HG03066 (cell line): Measurements from ENCODE around the gene PEAR1.
"Not testable (repeated sequence)": the region's sequence is repeated elsewhere in the genome, so short reads cannot be mapped to it uniquely, and the experiment has no call there.

Source experiments
- ATAC-seq: cut with Tn5 transposase; IDR thresholded peaks from one replicate; pipeline ENCODE4 v1.9.1; 2021; ENCODE audit warnings: low read depth; ENCODE audit not compliant: unreplicated experiment

Gene PEAR1

DNA sequence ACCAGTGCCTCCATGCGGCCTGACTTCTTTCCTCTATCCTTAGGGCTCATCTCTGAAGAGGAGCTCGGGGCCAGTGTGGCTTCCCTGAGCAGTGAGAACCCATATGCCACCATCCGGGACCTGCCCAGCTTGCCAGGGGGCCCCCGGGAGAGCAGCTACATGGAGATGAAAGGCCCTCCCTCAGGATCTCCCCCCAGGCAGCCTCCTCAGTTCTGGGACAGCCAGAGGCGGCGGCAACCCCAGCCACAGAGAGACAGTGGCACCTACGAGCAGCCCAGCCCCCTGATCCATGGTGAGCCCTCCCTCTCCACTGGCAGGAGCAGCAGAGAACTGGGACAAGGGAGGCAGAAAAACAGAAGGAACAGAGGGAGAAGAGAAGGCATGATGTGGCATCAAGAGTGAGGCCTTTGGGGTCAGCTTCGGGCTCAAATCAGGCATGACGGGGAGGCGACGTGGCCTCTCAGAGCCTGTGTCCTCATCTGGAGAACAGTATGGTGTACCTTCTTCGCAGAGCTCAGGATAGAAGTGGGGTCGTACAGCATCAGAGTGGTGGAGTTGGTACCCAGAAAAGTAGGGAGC lies 20.4 kb downstream of the PEAR1 start:
- no peak for ATAC-seq

GRCh38 chr1:156914440-156914856 lies 20.9 kb downstream of the PEAR1 start:
- no peak for ATAC-seq

DNA sequence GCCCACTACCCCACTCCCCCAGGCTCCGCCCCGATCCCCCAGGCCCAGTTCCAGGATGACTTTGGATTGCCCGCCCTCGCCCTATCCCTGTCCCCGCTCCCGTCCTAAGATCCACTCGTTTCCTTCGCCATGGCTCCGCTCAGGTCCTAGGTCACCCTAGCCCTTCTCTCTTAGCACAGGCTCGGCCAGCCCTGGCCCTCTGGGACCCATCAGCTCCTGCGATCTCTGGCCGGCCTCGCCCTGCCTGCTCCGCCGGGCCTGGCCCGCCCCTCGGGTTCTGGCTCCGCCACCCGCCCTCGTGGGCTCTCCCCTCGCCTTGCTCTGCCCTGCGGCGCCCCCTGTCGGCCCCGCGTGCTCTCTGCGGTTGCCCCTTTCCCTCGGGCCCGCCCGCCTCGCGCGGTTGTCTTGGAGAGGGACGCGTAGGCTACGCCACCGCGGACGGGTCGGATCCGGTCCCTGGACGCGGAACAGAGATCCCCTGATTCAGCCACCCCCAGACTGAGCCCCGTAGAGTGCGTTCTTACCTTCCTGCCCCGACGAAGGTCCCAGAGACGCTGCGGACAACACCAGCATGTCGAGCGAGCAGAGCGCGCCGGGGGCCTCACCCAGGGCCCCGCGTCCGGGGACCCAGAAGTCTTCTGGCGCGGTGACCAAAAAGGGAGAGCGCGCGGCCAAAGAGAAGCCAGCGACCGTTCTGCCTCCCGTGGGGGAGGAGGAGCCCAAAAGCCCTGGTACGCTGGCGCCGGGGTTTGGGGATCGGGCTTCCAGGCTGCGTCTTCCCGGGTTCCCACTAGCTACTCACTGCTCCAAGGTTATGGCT lies 26.9 kb downstream of the PEAR1 start, which contains the start of gene LRRC71:
Gene LRRC71 (plus strand): TSS at position 400 of the 820 bp plus-strand sequence. CDS start 172 bp downstream, at position 572.
- no peak for ATAC-seq

DNA sequence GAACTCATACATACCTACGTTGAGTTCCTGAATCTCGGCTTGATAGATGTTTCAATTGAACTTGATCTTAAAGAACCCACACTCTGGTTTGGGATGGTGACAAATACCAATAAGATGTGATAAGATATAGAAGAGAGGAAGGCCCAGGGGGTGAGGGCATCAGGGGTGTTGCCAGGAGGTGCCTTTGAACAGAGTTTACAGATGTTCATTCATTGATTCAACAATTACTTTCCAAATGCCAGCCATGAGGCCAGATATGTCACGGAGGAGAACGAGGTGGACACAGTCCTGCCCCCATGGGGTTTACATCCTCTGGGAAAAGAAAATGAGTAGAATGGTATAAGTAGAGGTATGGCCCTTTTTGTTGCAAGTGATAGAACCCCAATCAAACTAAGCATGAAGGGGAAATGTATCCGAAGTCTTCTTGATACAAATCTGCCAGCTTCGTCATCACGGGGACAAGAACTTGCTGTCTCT lies 27.6 kb downstream of the PEAR1 start:
- ATAC-seq = no peak

DNA sequence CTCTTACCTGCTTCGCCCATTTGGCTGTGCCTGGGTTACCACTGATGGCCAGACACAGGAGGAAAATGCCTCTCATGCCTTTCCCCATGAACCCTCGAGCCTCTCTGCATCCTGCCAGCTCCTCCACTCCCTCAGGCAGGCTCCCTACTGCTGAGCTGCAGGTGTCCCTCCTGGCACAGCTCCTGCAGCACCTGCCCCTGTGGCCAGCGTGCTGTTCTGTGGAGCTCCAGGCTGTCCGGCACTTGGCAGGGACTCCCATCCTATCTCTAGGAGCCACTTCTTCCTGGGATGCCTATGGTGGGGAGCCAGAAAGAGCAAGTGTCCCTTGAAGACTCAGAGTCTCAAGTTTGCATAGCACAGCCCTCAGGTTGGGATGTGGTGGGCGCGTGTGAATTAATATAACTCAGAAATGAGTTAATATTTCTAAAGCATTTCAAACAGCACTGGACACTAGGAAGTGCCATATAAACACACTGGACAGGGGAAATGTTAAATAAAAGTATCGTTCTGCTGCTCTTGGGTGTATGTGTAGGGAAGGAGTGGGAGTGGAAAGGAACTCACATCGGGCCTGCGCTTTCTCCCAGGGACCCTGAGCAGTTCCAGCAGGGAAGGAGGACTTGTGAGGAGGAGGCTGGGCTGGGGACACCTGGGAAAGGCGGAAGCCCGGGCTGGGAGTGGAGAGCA lies 29.6 kb downstream of the PEAR1 start:
- no peak for ATAC-seq

DNA sequence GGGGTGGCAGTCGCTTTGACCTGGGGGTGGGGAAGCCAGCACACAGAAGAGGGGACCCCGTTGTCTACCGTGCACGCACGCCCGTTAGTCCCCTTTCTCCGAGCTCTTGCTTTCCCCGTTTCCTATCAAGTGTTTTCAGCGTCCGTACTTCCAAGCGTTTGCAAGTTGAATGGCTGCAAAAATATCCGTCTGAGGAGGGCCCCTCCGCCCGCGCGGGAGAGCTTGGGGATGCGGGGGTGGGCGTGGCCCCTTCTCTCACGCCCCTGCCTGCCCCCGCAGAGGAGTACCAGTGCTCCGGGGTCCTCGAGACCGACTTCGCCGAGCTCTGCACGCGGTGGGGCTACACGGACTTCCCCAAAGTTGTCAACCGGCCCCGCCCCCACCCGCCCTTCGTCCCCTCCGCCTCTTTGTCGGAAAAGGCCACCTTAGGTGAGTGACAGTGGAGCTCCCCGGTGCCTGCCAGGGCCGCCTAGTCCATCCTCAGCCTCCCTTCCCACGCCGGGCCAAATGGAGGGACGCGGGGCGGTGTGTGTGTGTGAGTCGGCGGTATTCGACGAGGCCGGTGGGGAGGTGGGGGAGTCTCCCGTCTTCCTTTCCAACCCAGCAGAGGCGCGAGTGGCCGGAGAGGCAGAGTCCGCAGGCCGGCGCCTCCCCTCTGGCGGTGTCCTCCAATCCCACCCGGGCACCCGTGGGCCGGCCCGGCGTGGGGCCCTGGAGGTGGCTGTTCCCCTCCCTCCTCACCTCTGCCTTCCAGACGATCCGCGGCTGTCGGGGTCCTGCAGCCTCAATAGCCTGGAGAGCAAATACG lies 30.4 kb downstream of the PEAR1 start:
- ATAC-seq = no peak

DNA sequence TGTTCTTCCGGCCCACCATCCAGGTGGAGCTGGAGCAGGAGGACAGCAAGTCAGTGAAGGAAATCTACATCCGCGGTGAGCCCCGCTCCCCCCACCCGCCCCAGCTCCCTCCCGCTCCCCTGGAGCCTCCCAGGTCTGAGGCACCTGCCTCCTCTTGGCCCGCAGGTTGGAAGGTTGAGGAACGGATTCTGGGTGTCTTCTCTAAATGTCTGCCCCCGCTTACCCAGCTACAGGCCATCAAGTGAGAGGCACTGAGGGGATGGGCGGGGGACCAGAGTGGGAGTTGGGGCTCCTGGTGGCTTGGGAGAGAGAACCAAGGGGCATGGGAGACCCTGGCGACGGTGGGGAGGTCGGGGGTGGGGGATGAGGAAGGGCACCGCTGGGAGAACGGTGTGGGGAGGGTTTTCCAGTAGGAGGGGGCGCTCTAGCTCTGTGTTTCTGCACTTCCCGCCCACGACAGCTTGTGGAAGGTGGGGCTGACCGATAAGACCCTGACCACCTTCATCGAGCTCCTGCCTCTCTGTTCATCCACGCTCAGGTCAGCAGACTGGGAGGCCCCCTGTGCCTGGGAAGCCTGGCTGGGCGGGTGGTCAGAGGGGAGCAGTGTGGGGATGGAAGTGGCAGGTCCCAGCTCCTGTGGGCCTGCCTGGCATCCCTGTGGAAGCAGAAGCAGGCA lies 31.1 kb downstream of the PEAR1 start:
- no peak for ATAC-seq

DNA sequence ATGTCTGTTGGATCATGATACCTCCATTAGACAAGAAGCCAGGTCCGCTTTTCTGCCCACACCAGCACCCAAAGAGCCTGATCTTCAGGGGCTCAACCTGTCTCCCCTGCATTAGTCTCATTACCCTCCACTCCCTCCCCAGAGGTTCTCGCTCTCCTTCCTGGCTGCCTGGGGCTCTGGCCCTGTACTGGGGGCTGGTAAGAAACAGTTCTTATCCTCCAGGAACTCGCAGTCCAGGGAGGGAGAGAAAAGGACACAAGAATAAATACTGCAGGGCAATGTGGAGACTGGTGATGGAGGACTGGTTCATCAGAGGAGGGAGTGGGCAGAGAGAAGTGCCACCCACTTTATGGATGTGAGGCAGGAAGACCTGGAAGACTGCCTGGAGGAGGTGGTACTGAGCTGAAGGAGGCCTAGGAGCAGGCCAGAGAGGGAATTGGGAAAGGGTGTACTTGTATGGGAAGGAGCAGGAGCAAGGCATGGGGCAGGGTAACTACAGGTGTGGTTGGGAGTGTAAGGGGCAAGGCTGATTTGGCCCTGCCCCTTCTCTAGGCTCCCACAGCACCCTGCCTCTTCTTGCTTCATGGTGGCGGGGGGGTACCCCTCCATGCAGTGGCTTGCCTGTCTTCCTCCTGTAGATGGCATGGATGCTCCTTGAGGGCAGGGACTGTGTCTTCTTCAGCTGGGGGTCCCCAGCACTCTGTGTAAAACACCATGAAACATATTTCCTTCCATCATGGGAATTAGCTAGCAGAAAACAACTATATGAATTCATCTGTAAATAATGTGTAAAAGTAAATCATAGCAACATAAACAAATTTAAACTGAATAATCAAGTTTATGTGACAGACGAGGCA lies 31.9 kb downstream of the PEAR1 start:
- no peak for ATAC-seq

DNA sequence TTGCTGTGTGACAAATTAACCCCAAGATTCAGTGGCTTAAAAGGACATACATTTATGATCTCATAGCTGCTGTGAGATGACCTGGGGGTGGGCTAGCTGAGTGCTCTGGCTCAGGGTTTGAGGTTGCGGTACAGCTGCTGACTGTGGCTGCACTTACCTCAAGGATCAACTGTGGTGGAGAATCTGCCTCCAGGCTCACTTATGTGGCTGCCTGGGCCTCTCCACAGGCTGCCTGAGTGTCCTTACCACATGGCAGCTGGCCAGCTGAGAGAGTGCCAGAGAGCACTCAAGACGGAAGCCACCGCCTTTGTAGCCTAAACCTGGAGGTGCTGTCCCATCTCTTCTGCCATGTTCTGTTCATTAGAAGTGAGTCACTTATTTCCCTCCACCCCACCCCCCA lies 32.7 kb downstream of the PEAR1 start:
- no peak for ATAC-seq

- not testable (repeated sequence) for ATAC-seq
Observed at GRCh38 chr1:156926695-156927094, 33.2 kb downstream of the PEAR1 start.

DNA sequence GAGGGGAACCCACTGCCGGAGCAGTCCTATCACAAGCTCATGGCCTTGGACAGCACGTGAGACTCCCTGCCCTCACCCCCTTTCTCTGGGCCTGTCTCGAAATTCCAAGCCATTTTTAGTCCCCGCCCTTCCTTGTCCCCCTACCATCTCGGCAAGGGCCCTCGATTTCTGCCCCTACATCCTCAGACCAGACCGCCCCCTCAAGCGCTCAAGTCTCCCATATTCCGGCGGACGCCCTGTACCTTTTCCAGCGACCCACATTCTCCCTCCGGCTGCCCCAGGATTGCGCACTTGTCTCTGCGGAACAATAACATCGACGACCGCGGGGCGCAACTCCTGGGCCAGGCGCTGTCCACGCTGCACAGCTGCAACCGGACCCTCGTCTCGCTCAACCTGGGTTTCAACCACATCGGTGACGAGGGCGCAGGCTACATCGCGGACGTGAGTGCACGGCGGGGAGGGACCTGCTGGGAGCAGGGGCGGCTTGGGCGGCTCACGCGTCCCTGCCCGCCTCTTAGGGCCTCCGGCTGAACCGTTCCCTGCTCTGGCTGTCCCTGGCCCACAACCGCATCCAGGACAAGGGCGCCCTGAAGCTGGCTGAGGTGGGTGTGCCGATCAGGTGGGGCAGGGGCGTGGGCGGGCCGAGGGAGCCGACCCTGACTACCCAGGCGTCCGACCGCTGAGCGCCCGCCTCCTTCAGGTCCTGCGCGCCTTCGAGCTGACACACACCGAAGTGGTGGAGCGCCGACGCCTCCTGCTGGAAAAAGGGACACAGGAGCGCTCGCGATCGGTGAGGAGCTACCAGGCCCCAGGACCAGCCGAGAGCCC lies 33.9 kb downstream of the PEAR1 start:
- no peak for ATAC-seq

GRCh38 chr1:156928043-156928602 lies 34.6 kb downstream of the PEAR1 start:
- no peak for ATAC-seq

DNA sequence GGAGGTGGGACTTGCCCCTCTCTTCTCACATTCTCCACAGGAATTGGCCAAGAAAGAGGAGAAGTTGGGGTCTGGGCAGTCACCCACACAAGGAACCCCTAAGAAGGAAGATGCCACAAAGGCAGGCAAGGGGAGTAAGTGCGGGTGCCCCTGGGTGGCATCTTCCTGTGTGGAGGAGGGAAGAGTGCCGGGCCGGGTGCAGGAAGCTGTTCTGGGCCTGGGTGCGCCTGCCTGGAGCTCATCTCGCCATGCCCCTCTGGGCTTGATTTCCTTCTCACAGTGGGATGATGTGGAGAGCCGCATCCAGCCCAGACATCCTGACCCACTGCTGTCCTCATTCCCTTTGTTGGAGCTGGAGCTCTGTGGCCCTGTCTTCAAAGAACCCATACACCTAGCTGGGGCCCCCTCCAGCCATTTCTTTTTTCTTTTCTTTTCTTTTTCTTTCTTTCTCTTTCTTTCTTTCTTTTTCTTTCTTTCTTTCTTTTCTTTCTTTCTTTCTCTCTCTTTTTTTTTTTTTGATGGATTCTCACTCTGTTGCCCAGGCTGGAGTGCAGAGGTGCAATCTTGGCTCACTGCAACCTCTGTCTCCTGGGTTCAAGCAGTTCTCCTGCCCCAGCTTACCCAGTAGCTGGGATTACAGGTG lies 36.2 kb downstream of the PEAR1 start:
- ATAC-seq = no peak

DNA sequence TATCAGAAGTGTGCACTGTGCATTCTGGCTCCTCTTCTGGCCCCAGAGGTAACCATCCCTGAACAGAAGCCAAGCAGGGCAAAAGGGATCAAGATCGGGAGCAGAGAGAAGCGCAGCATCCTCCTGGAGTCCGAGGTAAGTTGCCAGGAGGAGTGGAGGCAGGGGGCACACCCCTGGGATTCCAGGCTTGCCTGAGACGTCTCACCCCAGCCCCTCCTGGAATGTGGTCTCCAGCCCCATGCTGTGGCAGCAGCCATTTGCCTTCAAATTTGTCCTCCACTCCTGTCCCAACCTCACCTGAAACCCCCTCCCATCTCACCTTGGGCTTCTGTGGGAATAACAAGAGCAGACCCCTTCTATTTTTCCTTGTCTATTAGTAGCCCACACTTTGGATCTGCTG lies 37.0 kb downstream of the PEAR1 start:
- no peak for ATAC-seq

DNA sequence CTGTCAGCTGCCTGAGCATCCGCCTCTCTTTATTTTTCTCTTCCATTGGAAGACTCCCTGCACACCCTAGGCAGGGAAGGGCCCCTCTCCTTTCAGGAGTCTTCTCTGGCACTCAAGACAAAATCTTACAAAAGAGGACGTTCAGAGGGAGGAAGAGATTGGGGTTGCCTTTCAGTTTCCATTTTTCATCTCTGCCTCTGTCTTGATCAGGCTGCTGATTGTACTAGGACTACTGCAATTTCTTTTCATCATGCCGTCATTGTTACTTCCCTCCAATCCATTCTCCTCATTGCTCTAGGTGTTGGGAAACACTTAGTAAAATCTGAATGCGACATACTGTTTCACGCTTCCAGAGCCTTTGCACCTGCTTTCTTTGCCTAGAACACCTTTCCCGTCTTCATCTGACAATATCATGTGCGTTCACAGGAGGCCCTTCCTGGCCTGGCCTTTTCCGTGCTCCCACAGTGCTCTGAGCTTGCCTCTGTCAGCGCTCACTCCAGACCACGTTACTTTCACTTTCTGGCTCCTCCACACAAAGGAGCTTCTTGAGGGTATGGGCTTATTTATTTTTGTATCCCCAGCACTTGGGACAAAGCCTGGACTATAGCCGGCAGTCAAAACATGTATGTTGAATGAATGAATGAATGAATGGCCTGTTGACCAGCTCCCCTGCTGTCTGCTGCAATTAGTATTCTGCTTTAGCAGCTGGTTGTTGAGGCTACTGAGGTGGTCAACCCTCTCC lies 37.9 kb downstream of the PEAR1 start:
- no peak for ATAC-seq

- ATAC-seq = no peak
Observed at GRCh38 chr1:156931974-156932710, 38.6 kb downstream of the PEAR1 start.
